ENCODE measurements around the gene NR2C1. TPM values are rescaled to one million over a fixed set of nuclear protein-coding genes. Genes with fewer than 3 reads are reported as not detected.
A peak's percentile ranks its signal among the peaks of the same experiment; 100 is the strongest.

The NR2C1 gene
- total and polyA plus RNA-seq, 9 of the 15 experiments (the other 6 are each of a cell fraction or from before 2014, with no cell fraction given), result 8.5 to 42.4 (median 35.6) TPM

DNA sequence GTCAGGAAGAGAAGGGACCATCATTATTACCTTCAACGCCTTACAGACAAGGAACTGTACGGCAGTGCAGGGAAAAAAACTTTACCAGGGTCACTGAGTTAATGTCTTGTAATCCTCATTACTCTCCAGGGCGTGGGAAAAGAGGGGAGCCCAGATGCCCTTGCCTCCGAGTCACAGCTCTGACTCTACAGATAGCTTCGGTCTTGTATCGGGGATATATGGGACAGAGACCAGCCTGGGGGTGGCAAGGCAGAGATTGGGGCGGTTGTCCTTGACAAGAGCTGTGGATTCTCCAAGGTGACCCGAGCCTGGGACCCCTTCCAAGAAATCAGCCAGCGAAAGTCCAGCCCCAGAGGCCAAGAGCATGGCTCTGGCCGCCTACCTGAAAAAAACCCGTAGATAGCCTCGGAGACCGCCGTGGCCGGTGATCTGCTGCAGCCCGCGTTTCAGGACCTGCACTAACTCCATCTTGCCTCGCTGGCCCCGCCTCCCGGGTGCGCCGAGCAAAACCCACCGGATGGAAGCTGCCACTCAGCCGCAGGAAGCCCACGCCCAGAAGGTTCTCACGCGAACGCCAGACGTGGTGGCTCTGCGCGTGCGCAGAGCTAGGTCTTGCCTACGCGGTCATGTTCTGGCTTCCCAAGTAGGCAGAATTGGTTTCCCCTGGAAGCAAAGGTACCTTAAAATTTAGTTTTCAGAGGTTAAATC, 70.1 kb downstream of the NR2C1 start, which contains the start of gene NDUFA12 (continued):
- TF ChIP-seq, protein P1, sequence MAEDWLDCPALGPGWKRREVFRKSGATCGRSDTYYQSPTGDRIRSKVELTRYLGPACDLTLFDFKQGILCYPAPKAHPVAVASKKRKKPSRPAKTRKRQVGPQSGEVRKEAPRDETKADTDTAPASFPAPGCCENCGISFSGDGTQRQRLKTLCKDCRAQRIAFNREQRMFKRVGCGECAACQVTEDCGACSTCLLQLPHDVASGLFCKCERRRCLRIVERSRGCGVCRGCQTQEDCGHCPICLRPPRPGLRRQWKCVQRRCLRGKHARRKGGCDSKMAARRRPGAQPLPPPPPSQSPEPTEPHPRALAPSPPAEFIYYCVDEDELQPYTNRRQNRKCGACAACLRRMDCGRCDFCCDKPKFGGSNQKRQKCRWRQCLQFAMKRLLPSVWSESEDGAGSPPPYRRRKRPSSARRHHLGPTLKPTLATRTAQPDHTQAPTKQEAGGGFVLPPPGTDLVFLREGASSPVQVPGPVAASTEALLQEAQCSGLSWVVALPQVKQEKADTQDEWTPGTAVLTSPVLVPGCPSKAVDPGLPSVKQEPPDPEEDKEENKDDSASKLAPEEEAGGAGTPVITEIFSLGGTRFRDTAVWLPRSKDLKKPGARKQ (CRISPR knock-in tag; IDR thresholded peaks at IDR 0.05), result no peak
- peak; percentile 84; the same call in 1 of the 2 replicates for TF ChIP-seq ZEB2 (IDR thresholded peaks at IDR 0.05)
- peak; percentile 57 to 58 for TF ChIP-seq E2F6 (IDR thresholded peaks at IDR 0.05; ENCODE audit: borderline replicate concordance in 1 of 2, extremely low read depth in 1 of 2, insufficient read depth in 1 of 2, insufficient read length in 1 of 2, low read depth in 1 of 2, low read length in 1 of 2, poor library complexity in 1 of 2, severe bottlenecking in 1 of 2)
- TF ChIP-seq PHB (CRISPR knock-in tag; IDR thresholded peaks at IDR 0.05), result no peak
- no peak for TF ChIP-seq SREBF1 (IDR thresholded peaks at IDR 0.05; ENCODE audit: borderline replicate concordance, low read depth, low read length)
- TF ChIP-seq PHTF2 (CRISPR knock-in tag; IDR thresholded peaks at IDR 0.05), result no peak
- TF ChIP-seq NKRF (IDR thresholded peaks at IDR 0.05; ENCODE audit: borderline replicate concordance), result peak; percentile 49; the same call in 1 of the 2 replicates
- peak; percentile 55; the same call in 1 of the 2 replicates for TF ChIP-seq POLR2H (tag; IDR thresholded peaks at IDR 0.05; ENCODE audit: low read depth)
- peak; percentile 44 for TF ChIP-seq CCNT2 (IDR thresholded peaks at IDR 0.05; ENCODE audit: borderline replicate concordance, extremely low read depth, insufficient read length, low read depth, low read length)
- TF ChIP-seq JUND (IDR thresholded peaks at IDR 0.05; ENCODE audit: borderline replicate concordance, low read depth, low read length), result 0 out of 2 replicates have a peak, but pooled peaks have one; percentile 58
- TF ChIP-seq JUND (tag; IDR thresholded peaks at IDR 0.05; ENCODE audit: borderline replicate concordance, low read depth, low read length), result no peak; the same call in 2 of the 3 replicates
- peak; percentile 43; the same call in 1 of the 2 replicates for TF ChIP-seq TOE1 (IDR thresholded peaks at IDR 0.05; ENCODE audit: borderline replicate concordance)
- no peak for TF ChIP-seq TOE1 (CRISPR knock-in tag; IDR thresholded peaks at IDR 0.05; ENCODE audit: borderline replicate concordance, low read depth)
- no peak for TF ChIP-seq U2AF1 (optimal IDR thresholded peaks at IDR 0.05; ENCODE audit: low read depth, low read length)
- no peak for TF ChIP-seq ATF1 (CRISPR knock-in tag; IDR thresholded peaks at IDR 0.05)
- TF ChIP-seq ATF1 (tag; IDR thresholded peaks at IDR 0.05), result peak; percentile 75
- TF ChIP-seq PKNOX1 (IDR thresholded peaks at IDR 0.05), result peak; percentile 98
- TF ChIP-seq ZNF217 (CRISPR knock-in tag; IDR thresholded peaks at IDR 0.05), result no peak
- no peak for TF ChIP-seq ZSCAN32 (CRISPR knock-in tag; IDR thresholded peaks at IDR 0.05)
- TF ChIP-seq CREB1 (IDR thresholded peaks at IDR 0.05), result 0 out of 2 replicates have a peak, but pooled peaks have one; percentile 3
- peak; percentile 27; the same call in 1 of the 2 replicates for TF ChIP-seq CREB1 (CRISPR knock-in tag; IDR thresholded peaks at IDR 0.05)
- peak in 1 of 2 experiments; percentile 37; a peak in 1 of 3 replicates for TF ChIP-seq CBX3 (IDR thresholded peaks at IDR 0.05; ENCODE audit: borderline replicate concordance in 1 of 2, low read length in 2 of 2)

All from K562 (cell line).